ENCODE measurements around the gene SLX1B.
"Not testable (repeated sequence)": the region's sequence is repeated elsewhere in the genome, so short reads cannot be mapped to it uniquely, and the experiment has no call there.

SLX1B gene

DNA sequence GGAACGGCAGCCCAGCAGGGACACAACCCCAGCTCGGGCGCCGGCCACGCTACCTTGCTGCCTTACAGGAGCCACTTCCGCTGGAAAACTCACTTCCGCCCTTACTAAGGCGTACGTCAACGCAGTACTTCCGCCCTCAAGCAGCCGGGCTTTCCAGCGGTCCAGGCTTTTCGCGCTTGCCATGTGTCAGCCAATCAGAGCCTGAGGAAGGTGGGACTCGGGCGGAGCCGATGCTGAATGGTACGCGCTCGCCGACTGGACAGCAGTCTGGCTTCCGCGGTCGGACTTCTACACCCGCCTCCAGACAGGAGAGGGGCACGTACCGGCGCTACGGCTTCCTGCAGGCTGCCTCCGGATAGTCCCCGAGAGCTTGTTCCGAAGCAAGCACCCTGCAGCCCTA lies at the start of gene SLX1B, which contains the start of gene BOLA2:
Gene SLX1B, plus strand, starts transcription at position 265 of the 400 bp plus-strand sequence.
Gene BOLA2, minus strand, starts transcription at position 83 of the 400 bp plus-strand sequence. CDS start 98 bp downstream, outside the sequence.
- DNase-seq = not testable (repeated sequence)

DNA sequence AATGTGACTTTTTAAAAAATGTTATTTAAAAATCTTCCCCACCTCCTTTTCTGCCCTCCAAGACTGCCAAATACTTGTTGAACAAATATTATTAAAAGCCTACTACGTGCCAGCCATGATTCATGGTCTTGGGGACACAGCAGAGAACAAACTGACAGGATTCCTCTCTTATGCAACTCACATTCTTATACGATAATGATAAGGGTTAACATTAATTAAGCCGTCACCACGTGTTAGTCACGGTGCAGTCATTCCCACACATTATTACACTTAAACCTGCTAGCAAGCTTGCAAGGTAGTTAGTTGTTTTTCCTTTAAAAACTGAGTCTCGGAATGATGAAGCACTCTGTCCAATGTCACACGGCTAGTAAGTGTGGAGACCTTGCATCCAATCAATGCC lies 49.1 kb upstream of the SLX1B start:
- DNase-seq = not testable (repeated sequence)

DNA sequence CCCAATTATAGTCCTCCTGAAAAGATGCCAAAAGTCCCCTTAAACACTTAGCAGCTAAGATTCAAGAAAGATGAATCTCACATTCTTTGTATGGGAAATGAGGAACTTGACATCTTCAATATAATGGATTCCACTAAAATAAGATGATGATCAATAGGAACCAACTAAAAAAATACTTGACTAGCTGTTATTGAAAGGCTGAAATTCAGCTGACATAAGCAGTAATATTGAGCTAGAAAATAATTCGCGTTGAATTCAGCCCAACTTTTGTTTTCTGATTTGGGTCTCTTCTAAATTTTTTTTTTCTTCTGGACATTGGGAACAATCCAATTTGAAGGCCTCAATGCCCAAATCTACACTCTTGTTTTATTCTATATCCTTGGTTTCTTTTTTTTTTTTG lies 30.7 kb upstream of the SLX1B start:
- not testable (repeated sequence) for DNase-seq

DNA sequence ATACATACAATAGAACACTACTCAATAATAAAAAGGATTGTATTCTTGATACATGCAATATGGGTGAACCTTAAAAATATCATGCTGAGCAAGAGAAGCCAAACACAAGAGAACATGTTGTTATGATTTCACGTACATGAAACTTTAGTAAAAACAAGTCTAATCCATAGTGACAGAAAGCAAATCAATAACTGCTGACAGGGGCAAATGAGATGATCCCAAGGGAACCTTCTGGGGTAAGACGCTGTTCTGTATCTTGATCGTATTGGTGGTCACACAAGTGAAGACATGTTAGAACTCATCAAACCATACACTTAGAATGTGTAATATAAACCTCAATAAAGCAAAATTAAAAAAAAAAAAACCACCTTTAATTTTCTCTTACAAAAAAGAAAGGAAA lies 28.9 kb upstream of the SLX1B start:
- DNase-seq = not testable (repeated sequence)

DNA sequence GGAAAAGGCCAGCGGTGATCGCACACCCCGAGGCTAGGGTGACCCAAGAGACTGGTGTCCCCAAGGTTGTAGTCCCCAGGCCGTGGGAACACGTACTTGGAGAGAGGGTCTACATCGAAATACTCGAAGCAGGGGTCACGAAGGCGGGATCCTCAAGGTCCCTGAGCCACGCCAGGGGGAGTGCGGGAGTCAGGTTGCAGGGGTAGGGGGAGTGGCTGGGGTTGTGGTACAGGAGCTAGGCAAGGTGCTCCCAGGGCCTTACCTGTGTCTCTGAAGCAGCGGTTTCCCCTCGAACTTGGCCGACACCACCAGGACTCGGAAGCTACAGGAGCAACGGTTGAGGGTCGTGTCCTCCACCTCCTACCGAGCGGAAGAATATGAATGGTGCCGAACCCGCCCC lies 579 bp upstream of the SLX1B start:
- not testable (repeated sequence) for DNase-seq

DNA sequence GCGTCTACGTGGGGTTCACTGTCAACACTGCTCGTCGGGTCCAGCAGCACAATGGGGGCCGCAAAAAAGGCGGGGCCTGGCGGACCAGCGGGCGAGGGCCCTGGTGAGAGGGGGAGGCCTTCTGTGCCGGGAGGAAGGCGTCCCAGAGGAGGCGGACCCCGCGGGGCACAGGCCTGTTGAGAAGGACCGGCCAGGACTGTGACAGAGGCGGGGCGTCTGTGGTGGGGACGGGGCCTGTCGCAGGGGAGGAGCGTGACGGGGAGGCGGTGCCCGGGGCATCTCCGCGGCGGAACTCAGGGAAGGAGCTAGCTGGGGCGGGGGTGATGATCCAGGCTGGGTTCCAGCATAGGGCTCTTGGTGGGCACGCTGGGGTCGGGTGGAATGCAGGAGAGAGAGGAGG lies 495 bp downstream of the SLX1B start:
- not testable (repeated sequence) for DNase-seq

DNA sequence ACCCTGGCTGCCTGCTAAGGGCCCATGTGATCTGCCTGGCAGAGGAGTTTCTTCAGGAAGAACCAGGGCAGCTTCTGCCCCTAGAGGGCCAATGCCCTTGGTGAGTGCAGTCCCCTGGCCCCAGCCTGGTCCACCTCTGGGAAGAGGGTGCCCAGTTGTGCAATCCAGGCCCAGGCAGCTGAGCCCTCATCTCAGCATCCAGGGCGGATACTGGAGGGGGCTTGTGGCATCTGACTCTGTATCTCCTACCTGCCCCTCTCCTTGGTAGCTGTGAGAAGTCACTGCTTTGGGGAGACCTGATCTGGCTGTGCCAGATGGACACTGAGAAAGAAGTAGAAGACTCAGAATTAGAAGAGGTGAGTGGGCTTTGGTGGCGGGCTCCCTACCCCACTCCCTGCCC lies 3.3 kb downstream of the SLX1B start:
- DNase-seq = not testable (repeated sequence)

DNA sequence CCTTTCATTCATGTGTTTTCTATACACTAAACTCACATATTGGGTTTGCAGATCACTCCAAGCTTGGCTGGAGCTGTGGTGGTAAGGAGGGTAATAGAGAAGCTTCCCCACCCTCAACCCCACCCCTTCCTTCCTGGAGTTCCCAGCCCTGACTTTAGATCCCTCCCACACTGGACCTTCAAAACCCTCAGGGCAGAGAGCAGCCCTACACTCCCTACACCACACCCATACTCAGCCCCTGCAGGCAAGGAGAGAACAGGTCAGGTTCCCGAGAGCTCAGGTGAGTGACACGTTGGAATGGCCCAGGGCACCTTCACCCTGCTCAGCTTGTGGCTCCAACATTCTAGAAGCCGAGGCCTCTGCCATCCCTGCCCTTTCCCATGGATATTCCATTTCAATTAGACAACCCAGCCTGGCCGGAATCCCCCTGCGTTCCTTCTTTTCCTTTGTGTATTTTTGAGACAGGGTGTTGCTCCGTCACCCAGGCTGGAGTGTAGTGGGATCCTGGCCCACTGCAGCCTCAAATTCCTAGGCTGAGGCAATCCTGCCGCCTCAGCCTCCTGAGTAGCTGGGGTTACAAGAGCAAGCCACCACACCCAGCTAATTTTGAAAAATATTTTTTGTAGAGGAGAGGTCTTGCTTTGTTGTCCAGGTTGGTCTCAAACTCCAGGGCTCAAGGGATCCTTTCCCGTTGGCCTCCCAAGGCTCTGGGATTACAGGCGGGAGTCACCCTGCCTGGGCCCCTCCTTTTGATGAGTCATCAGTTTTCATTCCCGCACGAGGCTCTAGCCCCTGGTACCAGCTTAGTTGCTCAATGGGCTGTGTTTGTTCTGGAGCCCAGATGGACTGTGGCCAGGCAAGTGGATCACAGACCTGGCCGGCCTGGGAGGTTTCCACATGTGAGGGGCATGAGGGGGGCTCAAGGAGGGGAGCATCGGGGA lies 5.6 kb downstream of the SLX1B start, which contains the start of gene SULT1A4:
Gene SULT1A4, plus strand, starts transcription at position 208 of the 941 bp plus-strand sequence. CDS start 1,473 bp downstream, outside the sequence.
- not testable (repeated sequence) for DNase-seq

DNA sequence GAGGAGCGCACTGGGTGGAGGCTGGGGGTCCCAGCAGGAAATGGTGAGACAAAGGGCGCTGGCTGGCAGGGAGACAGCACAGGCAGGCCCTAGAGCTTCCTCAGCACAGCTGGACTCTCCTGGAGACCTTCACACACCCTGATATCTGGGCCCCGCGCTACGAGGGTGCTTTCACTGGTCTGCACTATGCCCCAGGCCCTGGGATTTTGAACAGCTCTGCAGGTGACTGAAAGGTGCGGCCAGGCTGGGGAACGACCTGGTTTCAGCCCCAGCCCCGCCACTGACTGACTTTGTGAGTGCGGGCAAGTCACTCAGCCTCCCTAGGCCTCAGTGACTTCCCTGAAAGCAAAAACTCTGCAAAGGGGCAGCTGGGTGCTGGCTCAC lies 6.3 kb downstream of the SLX1B start:
- not testable (repeated sequence) for DNase-seq

DNA sequence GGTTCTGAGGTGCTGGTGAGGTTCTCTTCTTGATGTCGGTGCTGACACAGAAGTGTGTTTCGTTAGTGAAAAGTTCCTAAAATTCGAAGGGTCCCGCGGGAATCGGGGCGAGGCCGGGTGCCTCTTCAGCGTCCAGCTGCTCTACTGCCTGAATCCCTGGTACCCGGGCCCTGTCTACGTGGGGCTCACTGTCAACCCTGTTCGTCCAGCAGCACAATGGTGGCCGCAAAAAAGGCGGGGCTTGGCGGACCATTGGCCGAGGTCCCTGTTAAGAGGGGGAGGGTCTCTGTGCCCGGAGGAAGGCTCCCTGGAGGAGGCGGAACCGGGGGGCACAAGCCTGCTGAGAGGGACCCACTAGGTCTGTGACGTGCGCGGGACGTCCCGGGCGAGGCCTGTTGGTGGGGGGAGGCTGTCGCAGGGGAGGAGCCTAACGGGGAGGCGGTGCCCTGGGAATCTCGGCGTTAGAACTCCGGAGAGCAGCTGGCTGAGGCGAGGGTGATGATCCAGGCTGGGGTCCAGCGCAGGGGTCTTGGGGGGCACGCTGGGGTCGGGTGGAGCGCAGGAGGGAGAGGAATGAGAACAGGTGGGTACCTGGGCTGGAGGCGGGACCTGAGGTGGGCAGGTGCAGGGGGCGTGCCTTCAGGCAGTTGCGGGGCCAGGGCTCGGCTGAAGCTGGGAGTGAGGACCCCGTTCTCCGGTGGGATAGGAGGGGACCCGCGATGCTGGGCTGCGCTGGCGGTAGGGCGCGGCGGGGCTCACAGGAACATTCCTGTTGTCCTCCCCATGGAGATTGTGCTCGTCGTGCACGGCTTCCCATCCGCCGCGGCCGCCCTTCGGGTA lies 11.9 kb downstream of the SLX1B start:
- DNase-seq = not testable (repeated sequence)

DNA sequence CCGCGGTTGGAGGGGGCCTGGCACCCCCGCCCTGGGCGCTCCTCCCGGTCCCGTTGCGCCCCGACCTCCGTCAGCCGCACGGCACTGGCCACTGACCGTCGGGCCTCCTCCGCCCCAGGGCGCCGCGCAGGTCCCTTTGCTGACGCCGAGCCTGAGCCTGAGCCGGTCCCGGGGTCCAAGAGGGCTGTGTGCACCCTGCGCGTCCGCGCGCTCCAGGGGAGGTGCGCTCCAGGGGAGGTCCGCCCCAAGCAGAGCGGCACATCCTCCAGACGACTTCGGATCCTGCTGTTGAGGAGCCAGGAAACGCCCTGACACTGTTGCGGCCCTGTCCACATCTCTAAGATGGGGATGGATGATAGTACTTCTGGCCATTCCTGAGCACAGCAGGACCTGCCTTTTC lies 12.6 kb downstream of the SLX1B start:
- DNase-seq = not testable (repeated sequence)

DNA sequence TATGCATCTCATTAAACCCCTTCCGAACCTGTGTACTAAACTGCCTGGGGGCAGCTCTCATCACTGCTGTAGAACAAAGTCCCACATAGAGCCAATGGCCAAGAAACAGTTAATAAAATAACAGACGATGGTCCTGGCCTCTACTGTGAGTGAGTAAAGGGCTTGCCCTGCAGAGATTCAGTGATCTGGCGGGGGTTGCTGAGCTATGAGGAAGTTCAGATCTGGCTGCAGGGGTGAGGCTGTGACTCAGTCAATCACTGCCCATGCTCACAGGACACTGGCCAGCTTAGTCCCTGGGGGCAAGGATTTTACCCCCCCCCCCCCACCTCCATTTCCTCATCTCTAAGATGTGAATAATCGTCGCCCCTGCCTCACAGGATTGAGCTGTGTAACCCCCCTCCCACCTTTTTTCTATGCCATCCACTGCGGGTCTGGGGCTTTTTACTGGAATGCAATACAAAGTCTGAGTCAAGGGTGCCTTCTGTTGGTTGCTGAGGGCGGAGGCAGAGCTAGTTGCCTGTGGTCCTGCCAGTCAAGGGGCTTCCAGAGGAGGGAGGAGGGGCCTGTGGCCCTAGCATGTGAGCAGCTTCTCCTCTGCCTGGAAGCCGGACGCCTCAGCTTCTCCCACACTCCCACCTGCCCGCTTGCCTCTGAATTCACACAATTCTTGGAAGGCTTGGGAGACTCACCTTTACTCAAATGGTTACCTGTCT lies 13.5 kb downstream of the SLX1B start:
- not testable (repeated sequence) for DNase-seq

DNA sequence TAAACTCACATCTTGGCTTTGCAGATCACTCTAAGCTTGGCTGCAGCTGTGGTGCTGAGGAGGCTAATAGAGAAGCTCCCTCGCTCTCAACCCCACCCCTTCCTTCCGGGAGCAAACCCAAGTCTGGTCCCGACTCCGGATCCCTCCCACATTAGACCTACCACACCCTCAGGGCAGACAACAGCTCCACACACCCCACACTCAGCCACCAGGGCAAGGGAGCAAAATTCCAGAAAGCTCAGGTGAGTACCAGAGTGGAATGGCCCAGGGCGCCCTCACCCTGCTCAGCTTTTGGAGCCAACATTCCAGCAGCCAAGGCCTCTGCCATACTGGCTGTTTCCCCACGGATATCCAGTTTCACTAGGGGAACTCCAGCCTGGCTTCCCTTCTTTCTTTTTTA lies 15.3 kb downstream of the SLX1B start:
- peak; percentile 31 for DNase-seq

DNA sequence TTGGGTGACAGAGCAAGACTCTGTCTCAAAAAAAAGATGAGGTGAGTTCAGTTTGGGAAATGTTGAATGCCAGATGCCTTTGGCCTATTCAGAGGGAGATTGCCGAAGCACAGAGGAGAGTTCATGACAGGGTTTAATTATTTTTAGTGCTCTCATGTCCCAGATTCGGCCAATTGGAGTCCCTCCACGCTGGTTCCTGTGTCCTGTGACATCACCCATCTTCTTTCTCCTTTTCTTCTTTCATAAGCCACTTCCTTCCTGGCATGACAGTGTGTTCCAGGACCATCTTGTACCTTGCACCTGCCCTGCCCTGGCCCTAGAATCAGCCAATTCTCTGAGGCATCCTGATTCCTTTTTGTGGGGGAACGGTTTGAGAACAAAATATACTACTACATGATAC lies 17.7 kb downstream of the SLX1B start:
- not testable (repeated sequence) for DNase-seq

DNA sequence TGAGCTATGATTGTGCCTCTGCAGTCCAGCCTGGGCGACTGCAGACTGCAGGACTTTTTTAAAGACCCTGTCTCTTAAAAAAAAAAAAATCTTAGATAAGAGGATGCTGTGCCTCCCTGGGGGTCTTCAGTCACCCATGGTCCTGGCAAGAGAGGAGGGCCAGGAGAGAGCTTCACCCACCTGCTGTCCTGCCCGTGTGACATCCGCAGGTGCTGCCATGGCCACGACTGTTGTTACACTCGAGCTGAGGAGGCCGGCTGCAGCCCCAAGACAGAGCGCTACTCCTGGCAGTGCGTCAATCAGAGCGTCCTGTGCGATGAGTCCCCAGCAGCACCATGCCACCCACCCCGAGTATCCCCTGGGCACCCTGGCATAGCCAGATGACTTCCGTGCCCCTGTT lies 27.9 kb downstream of the SLX1B start:
- not testable (repeated sequence) for DNase-seq

DNA sequence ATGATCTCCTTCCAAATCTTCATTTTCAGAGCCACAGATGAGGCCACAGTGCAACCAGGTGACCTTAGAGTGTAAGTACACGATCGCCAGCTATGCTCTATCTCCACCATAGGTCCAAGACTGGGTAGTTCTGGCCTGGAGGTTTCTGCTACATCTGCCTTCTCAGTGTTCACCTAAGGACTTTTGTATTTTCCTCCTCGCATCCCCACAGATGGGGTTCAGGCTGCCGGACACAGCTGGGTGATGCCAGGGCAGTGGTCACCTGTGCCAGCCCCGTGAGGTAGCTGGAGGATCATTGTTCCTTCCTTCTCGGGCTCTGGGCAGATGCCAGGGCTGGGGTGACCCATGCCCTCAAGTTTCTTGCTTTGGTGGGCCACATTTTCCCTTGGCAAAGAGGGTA lies 52.0 kb downstream of the SLX1B start, which contains the start of gene NPIPB12:
Gene NPIPB12, minus strand, starts transcription at position 101 of the 400 bp plus-strand sequence.
- not testable (repeated sequence) for DNase-seq

Measured in stimulated activated CD4-positive, alpha-beta T cell treated with anti-CD3 and anti-CD28 coated beads, Interleukin-12 subunit alpha, Interleukin-12 subunit beta, amount 100 ng/mL, for 4 hours (primary cell).